HuH-7 (cell line): ENCODE data around the gene MATN1.

ENCODE experiments used
- DNase-seq: peaks from one replicate; pipeline ENCODE4 v3.0.0; 2011; ENCODE audit warnings: low spot score

The MATN1 gene

DNA sequence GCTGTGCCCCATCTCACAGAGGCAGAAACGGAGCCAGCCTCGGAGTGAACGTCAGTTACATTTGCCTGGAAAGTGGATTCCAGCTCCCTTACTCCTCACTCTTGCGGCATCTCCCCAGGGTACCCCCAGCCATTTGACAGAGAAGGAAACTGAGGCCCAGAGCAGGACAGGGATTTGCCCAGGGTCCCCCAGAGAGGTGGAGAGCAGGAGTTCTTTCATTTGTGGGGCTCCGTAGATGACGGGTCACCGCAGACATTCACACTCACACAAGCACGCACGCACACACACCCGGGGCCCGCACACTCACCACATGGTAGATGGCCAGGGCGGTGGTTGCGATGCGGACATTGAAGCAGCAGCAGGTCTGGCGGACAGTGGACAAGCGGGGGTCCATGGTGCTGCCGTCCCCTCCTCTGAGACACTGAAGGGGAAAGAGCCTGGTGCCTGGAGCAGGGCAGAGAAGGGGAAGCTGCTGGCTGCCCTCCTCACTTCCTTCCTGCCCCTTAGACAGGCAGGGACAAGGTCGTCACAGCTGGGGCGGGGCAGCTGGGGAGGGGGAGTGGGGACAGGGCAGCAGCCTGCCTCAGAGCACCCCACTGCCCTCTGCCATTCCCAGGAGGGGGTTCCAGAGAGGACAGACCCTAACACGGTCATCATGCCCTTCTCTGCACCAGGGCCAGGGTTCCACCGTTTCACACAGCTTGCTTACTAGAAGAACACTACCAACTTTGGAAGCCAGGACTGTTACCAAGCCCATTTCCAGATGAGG is 34.2 kb upstream of the MATN1 start, which contains the start of gene LAPTM5:
LAPTM5 (minus strand) TSS at position 423 of the 769 bp plus-strand sequence; CDS start at position 394, 29 bp downstream.
- no peak for DNase-seq

DNA sequence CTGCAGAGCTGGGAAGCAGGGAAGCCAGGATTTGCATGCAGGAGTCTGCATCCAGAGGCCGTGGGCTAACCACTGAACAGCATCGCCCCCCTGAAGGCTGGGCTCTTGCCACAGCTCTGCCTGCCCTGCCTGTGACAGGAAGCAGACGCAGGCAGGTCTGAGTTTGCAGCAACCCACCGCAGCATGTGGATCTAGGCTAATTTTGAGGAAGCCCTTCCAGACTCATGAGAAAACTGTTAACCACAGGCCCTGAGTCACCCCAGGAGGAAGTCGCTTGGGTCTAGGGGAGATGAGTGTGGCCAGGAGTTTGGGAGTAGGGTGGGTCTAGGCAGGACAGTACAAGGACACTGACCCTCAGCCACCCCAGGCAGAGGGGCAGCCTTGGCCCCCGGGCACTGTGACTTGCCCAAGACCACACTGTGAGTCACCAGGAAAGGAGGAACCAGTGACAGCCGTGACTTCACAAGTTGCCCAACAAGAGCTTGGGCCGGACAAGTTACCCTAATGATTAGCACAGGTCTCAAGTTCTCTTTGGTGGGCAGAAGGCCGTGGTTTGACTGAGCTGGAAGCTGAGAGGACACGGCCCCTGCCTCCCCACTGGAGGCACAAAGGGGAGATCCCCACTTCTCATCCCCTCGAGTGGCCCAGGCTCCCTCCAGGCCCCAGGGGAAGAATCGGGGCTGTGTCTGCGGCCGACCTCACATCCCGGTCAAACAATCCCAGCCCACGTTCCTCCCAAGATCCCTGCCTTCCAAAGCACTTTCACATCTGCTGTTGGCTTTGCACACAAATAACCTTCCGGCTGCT is 33.4 kb upstream of the MATN1 start:
- no peak for DNase-seq

DNA sequence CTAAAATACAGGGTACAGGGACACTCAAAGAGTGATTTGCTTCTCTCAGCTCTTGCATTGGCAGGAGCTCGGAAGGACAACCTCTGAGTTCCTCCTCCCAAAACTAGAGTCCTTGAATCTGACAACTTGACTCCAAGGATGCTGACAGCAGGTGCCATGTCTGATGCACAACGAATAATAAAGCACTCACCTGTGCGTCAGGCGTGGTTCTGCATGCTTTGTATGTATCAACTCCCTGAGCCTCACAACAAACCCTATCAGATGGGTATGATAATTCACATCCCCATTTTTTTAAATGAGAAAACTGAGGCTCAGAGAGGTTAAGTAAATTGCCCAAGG is 32.8 kb upstream of the MATN1 start:
- DNase-seq = no peak

DNA sequence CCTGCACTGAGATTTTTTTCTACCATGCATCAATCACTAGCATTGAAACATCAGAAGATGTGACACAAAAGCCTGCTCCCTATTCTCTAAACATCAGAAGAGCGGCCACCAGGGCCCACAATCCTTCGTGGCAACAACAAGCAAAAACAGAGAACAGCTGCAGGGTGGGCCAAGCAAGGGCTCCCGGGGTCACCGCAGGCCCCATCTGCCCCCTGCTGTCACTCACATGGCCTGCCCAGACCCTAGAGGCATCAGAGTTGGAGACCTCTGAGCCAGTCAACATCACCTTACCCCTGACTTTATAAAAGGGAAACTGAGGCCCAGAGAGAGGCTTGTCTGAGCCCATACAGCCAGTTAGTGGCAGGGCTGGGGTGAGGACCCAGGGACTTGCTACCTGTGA is 32.4 kb upstream of the MATN1 start:
- DNase-seq = no peak

DNA sequence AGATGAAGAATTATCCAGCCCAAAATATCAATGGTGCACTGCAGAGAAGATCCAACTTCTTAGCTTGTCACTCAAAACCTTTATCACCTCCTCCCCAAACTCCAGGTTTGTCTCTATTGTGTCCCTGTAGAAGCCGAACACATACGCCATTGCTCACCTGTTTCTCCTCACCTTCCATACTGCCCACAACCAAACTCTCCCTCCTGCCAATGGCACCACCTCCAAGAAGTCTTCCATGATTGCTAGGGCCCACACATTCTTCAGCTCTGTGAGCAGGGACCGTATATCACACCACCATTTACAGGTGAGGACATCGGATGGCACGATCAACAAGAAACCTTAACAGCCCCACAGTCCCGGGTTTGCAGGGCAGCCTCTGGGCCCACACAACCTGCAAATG is 31.9 kb upstream of the MATN1 start:
- no peak for DNase-seq

DNA sequence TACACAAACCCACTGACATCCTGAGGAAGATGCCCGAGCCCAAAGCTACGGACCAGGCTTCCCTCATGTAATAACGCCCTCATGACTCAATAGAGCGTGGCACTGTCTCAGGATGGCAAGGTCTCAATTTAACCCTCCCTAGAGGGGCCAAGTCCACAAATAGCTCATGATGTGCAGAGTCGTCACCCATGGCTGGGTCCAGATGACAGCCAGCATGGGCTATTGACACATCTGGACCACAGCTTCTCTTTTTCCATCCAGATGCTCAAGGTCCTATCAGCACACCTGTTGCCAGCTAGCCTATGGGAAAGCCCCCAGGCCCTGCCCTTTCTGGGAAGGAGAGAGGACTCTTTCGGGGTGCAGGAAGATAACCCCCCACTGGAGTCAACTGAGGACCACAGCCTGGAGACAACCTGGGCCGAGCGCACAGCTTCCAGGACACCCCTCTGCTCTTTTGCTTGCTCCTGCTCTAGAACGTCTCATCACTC is 31.3 kb upstream of the MATN1 start:
- no peak for DNase-seq

DNA sequence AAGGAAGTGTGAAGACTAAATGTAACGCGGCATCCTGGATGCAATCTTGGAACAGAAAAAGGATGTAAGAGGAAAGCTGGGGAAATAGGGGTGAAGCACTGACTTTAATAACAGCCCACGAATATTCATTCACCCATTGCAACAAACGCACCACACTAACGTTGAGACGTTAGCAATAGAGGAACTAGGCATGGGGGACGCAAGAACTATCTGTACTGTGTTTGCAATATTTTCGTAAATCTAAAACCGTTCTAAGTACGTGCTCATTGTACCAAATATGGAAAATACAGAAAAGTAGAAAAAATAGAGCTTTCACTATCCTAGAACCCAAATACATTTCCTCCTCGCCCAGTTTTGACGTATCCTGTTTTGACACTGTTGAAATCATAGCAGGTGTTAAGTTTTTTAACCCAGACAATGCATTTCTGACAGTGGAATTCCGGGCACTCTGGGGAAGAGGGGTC is 30.3 kb upstream of the MATN1 start:
- no peak for DNase-seq

DNA sequence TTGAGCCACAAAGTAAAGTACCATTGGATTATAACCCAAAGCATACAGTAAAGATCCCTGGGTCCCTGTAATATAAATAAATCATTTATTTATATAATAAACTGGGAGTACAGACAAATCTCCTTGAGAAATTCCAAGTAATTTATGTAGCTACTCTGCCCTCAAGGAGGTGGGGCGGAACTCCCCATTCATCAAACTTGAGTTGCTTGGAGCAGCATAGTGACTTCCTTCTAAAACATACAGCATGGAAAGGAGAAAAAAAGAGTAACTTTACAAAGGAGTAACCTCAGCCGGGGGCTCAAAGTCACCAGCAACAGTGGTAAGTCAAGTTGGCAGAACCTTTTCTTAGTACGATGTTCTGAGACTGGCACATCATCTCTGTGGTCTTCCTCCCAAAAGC is 29.7 kb upstream of the MATN1 start:
- DNase-seq = no peak

DNA sequence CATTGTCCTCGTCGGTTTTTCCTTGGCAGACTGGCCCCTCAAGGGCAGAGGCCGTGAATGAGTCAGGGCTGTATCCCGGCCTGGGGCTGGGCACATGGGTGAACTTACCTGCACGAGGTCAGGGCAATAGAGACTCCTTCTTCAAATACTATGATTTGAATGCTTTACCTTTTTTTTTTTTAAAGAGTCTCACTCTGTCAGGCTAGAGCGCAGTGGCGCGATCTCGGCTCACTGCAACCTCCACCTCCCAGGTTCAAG is 29.2 kb upstream of the MATN1 start:
- DNase-seq = no peak

DNA sequence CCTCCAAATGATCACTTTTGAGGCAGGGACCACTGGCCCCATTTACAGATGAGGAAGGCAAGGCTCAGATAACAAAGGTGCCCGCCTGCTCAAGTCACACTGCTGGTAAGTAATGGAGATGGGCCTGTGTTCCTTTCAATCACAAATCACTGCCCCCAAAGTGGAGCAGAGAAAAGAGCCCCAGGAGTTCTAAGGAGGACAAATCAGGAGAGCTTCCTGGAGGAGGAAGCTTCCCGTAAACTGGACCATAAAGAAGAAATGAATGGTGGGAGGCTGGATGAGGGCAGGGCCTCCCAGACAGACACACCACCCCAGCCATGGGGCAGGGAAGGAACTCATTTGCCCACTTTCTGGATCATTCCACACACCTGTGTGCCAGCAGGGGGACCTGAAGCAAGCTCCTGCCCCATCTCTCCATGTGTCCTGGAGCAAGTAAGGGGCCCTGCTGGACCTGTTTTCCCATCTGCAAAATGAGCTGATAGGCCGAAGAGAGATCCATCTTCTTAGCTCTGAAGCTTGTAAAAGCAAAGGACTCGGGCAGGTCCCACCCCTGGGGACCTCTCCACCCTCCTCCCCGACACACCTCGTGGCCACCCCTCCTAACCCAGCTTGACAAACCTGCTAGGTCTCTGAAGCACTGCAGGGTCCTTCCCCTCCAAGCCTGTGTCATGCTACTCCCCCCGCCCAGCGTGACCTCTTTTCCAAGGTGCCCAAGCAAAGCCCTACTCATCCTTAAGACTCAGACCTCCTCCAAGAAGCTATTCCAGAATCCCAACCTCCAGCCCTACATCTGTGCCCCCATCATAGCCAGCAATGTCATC is 28.7 kb upstream of the MATN1 start:
- no peak for DNase-seq

DNA sequence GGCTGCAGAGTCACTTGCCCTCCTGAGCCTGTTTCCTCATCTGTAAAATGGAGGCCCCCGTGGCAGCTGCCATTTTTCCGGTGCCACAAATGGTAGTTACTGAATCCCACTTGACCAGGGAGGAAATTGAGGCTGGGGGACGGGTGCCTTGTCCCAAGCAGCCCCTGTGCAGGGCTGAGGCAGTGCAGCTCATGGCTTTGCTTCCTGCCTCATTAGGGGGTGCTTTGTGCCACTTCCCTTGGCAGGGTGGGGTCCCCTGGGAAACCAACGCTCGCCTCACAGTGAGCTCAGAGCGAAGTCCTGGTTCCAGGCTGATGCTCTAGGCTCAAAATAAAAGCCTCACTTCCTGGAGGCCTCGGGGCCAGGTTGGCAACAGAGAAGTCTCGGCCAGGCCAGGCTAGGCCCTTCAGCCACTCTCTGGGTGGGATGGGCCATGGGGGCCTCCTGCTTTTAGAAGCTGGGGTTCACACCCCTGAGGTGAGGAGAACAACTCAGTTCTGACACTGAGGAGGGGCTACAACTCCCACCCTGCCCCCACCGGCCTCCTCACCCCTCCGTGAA is 27.4 kb upstream of the MATN1 start:
- no peak for DNase-seq

DNA sequence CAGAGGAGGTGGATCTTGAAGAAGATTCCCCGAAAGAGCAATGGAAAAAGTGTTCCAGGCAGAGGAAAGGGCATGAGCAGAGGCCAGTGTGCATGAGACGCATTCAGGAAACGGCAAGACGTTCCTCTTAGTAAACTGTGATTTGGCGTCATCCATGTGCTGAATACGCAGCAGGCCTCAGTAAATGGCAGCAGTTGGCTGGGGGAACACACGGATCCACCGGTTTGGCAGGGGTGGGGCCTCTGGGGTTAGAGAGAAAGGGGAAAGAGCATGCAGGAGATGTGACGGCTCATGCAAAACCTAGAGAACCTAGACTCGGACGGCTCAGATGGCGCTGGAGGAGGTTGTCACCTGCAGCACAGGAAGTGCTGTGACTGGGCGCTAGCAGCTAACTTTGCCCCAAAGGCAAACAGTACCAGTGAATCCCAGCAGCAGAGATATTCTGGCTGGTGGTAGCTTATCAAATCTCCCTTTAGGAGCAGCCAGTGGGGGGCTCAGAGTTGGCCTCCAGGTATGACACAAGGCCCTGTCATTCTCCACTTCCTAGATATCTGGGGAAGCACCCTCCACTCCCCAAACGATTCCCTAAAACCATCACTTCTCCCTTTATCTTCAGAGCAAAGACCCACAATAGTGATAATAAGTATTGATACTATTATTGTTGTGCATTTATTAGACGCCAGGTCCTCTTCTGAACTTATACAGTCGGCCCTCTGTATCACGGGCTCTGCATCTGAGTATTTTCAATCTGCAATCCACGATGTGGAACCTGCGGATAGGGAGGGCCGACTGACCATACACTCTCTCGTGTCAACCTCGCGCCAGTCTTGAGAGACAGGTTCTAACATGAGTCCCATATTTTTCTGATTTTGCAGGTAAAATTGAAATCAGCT is 26.6 kb upstream of the MATN1 start:
- DNase-seq = no peak

DNA sequence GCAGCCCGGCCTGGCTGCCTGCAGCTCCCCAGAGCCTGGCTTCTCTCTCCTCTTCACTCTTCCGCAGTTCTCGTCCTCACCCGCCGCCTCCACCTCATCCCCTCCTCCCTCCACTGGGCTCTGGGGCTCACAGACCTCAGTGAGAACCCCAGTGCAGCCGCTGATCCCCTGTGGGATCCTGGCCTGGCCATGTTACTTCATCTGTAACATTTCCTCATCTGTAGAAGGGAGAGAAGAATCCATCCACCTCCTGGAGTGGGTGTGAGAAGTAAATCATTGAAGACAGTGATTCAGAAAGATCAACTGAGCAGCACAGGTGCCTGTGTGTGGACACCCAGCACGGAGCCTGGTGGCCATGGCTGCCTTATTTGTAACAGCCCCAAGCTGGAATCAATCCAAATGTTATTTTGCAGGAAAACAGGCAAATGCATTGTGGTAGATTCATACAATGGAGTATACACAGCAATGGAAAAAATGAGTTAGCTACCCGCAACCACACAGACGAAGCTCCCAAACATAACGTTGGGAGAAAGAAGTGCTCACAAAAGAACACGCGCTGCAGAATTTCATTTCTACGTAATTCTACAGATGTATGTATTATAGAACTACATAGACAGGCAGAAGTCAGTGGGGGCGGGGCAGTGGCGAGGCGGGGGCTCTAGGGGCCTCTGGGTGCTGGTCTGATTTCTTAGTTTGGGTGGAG is 25.5 kb upstream of the MATN1 start:
- no peak for DNase-seq

DNA sequence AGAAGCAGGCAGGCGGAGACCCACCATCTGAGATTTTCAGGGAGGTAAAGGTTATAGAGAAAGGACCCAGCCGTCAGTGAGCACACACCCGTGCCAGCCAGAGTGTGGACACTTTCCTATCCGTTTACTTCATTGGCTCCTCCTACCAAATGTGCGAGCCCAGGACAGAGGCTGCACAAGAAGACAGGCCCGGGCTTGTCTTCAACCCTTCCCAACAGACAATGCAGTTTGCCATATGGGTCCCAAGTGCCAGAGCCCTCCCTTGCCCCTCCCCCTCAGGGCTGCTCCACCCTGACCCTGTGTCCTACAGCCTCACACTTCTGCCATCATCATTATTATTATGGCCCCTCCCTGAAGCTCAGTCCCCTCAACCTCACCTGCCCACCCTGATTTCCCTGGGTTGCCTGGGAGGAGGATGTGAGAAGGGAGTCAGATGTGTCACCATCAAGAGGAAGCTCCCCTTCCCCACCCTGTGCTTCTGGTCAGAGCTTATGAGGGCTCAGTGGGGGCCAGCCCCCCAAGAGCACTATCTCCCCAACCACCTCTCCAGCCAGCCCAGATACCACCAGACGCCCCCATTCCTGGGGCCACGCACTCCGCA is 24.8 kb upstream of the MATN1 start:
- no peak for DNase-seq

DNA sequence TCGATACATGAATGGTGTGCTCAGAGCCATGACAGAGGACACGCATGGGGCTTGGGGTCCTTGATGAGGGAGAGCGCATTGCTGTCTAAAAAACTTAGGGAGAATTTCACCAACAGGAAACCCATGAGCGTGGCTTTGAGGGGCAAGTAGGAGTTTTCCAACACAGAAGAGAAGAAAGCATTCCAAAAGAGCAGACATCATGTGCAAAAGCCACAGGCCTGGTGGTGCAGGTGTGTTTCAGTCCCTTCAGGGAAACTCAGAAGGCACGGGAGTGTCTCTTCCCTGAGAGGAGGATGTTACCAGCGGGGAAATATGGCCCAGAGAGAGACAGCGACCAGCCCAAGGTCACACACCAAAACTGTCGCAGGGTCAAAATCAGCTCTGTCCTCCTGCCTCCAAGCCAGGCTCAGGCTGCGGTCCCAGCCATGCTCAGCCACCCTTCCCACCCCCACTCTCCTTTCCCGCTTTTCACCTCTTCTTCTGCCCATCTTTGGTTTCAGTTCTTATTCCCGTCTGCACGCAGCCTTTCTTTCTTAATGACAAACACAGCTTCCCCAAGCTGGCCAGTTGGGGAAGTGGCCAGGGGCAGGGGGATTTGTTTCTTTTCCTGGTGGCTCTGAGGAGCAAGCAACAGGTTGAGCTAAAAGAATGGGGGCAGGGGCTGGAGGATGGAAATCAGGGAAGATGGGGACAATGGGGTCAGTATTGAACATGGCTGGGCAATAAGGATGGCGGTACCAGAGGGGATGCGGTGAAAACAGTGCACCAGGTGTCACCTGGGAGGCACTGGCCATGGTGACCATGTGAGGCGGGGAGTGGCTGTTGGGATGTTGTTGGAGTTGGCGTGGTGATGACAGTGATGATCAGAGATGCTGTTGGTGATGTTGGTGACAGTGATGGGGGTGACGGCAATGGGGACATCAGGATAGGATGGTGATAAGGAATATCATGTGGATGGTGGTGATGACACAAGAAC is 23.9 kb upstream of the MATN1 start:
- no peak for DNase-seq

DNA sequence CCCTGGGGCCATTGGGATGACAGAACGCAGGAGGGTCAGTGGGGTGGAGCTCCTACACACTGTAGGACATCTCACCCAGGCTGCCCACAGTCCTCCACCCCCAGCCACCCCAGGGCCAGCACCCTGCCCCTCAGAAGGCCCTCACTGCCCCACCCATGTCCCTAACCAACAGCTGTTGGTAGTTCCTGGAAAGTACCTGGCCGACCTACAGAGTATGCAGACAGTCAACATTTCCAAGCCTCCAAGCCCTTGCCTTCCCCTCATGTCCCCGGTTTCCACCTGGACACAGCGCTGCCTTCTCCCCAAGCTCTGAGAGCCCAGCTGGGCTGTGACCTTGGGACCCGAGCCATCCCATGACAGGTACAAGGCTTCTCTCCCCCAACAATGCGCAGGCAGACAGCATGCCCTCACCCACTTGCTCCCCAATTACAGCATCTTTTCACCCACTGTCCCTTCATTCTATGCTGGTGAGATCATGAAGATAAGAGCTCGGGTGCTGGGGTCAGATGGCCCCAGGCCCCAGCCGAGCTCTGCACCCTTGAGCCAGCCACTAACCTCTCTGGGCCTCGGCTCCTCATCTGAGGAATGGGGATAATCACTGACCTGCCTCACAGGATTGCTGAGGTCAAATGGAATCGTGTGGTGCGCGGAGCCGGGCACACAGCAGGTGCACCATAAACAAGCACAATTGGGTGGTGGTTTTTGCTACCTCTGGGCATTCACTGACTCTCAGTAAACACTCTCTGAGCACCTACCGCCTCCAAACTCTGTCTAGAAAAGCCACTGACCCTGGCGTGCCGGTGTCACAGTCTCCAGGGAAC is 23.0 kb upstream of the MATN1 start:
- no peak for DNase-seq

DNA sequence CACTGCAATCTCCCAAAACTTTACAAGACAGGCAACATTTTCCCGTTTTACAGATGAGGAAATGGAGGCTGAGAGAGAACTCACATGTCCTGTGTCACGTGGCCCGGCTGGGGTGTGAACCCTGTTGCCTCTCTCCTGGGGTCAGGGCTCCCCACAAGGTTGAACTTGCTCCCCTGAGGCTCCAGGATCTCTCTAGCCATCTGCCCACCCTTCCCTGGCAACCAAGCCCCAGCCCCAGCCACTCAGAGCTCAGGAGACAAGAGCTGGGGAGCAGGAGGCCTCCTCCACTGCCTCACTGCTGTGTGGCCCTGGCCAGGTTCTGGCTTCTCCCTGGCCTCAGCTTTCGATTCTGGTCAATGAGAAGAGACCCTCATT is 22.4 kb upstream of the MATN1 start:
- DNase-seq = no peak

DNA sequence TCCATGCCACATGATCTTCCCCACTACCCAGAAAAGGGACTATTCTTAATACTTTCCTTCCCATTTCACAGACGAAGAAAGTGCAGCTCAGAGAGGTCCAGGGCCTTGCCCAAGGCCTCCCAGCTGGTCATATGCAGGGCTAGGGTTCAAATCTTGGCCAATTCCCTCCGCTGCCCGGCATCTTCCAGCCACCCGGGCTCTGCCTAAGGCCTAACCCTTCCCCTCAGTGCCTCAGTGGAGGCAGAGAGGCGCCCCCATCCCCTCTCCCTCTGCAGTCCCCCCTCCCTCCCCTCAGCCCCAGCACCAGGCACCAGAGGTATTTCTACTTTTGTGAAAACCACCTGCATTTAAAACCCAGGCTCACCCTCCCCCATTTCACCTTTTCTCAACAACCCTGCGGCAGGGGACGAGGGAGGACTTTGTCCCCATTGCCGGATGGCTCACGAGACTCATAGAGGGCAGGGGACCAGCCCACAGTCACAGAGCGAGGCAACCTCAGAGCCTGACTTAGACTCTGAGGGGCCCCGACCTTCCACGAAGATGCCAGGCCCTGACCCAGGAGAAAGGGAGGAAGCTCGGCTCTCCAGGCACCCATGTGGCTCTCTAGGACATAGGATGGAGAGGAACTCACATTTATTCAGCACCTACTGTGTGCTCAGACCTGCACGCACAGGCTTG is 21.9 kb upstream of the MATN1 start:
- DNase-seq = peak; percentile 67
